ENCODE measurements around the gene ARSB.

ARSB gene

DNA sequence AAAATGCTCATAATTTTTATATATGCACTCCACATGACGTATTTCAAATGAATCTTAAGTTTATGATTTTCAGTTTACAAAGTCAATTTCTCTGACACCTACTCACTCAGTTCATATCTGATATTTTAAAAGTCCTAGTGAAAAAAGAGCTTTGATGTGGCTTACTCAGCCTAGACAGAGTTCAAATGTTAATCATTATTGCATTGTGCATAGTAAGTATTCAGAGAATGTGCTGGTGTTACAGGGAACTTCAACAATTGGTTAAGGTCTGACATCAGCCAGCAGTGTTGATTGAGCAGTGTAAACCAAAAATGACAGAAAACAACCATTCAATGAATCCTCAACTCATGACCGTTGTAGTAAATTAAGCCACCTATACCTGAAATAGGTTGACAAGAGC is 189.4 kb downstream of the ARSB start:
- Histone ChIP-seq H3K4me3 (ENCODE audit: low read depth, low read length) (no peak overlapping the region), H3K27ac (no peak overlapping the region), H3K36me3 (replicated peaks) (no peaks in the 10 kb centered on the region), H3K27me3 (replicated peaks) (no peaks in the 10 kb centered on the region)
- no peak for DNase-seq
- in situ Hi-C loops (cut with HindIII; ENCODE audit: low pct_ligation_motif_present, low sequenced_read_pairs), result no loop called here
- TF ChIP-seq, protein P1, sequence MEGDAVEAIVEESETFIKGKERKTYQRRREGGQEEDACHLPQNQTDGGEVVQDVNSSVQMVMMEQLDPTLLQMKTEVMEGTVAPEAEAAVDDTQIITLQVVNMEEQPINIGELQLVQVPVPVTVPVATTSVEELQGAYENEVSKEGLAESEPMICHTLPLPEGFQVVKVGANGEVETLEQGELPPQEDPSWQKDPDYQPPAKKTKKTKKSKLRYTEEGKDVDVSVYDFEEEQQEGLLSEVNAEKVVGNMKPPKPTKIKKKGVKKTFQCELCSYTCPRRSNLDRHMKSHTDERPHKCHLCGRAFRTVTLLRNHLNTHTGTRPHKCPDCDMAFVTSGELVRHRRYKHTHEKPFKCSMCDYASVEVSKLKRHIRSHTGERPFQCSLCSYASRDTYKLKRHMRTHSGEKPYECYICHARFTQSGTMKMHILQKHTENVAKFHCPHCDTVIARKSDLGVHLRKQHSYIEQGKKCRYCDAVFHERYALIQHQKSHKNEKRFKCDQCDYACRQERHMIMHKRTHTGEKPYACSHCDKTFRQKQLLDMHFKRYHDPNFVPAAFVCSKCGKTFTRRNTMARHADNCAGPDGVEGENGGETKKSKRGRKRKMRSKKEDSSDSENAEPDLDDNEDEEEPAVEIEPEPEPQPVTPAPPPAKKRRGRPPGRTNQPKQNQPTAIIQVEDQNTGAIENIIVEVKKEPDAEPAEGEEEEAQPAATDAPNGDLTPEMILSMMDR (IDR thresholded peaks at IDR 0.05; ENCODE audit: low read depth, low read length, missing control alignments), result no peak

DNA sequence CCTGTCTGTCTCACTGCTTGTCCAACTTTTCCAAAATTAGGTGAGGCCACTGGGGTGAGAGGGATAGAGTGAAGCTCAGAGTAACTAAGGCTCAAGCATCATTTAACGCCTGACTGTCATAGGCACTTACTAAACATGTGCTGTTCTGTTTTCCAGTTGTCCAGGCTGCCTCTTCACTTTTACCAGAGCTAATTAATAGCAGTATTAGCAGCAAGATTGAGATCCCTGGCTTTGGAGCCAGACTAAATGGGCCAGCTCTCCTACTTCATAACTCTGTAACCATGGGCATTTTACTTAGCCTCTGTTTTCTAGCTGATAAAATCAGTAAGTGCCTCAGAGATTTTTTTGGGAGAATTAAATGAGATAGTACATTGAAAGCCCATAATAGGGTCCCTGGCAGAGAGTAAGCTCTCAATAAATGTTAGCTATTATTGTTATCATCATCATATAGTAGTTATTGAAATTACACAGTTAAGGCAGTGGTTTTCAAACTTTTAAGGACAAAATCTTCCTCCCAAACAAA is 190.4 kb downstream of the ARSB start:
- Histone ChIP-seq H3K4me3 (ENCODE audit: low read depth, low read length) (no peak overlapping the region), H3K27ac (no peak overlapping the region), H3K27me3 (replicated peaks) (no peaks in the 10 kb centered on the region), H3K36me3 (replicated peaks) (no peaks in the 10 kb centered on the region)
- TF ChIP-seq, protein P1 (IDR thresholded peaks at IDR 0.05; ENCODE audit: low read depth, low read length, missing control alignments), result no peak
- DNase-seq, result no peak
- in situ Hi-C loops (cut with HindIII; ENCODE audit: low pct_ligation_motif_present, low sequenced_read_pairs), result no loop called here

DNA sequence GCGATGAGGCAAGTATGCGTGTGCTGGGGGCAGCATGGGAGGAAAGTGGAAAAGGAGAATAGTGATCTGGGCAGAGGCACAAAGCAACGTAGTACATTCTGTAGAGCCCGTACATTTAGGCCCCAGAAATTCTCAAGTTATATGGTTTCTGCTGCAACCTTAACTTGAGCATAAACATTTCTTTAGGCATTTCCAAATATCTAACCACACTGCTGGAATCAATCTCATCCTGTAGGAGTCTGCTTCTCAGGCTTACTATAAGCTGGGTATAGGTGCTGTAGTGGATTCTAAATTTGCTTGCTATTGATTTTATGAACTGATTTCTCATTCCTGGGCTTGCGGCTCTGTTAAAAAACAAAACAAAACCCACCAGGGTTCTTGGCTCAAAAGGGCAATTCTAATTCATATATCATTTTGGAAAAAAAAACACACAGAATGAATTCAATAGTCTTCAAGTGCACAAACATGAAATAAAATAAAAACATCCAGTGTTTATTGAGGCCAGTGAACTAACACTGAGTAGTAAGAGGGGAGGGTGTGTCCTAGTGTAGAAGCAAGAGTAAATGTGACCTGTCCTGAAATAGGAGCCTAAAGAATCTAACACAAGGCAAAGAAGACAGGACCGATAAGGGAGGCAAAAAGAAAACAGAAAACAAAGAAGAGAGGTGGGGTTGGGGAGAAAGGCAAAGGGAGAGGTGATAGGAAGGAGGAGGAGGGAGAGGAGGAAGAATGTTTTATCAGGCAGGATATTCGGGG is 191.0 kb downstream of the ARSB start:
- Histone ChIP-seq H3K27ac (no peak overlapping the region), H3K27me3 (replicated peaks) (no peaks in the 10 kb centered on the region), H3K36me3 (replicated peaks) (no peaks in the 10 kb centered on the region), H3K4me3 (ENCODE audit: low read depth, low read length) (no peak overlapping the region)
- no peak for DNase-seq
- in situ Hi-C loops (cut with HindIII; ENCODE audit: low pct_ligation_motif_present, low sequenced_read_pairs), result no loop called here
- TF ChIP-seq, protein P1 (IDR thresholded peaks at IDR 0.05; ENCODE audit: low read depth, low read length, missing control alignments), result no peak

DNA sequence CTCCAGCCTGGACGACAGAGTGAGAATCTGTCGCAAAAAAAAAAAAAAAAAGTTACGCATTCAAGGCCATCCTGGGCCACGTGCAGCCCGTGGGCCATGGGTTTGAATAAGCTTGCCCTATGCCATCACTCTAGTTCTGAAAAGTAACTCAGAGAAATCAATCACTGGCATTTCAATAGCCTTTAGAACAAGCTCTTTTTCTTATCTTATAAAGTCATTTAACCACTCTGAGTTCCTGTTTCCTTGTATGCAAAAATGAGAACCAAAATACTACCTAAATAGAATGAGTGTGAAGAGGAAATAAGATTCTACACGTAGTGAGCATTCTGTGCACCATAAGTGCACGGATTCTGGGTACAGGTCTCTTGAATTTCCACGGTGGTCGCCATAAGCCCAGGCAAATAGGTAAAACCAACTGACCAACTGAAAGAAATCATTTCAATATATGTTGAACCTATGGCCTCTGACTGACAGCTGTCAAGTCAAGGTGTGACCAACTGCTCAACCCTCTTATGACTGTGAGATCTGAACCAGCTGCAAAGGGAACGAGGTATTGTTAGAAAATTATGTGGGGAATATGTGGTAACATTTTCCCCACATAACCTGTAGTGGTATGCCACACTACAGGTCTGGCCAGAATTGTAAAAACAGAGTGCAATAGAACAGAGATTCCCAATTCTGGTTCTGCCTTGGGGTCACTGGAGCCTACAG is 192.6 kb downstream of the ARSB start:
- Histone ChIP-seq H3K27ac (no peak overlapping the region), H3K4me3 (ENCODE audit: low read depth, low read length) (no peak overlapping the region), H3K36me3 (replicated peaks) (no peaks in the 10 kb centered on the region), H3K27me3 (replicated peaks) (no peaks in the 10 kb centered on the region)
- in situ Hi-C loops (cut with HindIII; ENCODE audit: low pct_ligation_motif_present, low sequenced_read_pairs), result no loop called here
- DNase-seq, result no peak
- TF ChIP-seq, protein P1 (IDR thresholded peaks at IDR 0.05; ENCODE audit: low read depth, low read length, missing control alignments), result no peak

DNA sequence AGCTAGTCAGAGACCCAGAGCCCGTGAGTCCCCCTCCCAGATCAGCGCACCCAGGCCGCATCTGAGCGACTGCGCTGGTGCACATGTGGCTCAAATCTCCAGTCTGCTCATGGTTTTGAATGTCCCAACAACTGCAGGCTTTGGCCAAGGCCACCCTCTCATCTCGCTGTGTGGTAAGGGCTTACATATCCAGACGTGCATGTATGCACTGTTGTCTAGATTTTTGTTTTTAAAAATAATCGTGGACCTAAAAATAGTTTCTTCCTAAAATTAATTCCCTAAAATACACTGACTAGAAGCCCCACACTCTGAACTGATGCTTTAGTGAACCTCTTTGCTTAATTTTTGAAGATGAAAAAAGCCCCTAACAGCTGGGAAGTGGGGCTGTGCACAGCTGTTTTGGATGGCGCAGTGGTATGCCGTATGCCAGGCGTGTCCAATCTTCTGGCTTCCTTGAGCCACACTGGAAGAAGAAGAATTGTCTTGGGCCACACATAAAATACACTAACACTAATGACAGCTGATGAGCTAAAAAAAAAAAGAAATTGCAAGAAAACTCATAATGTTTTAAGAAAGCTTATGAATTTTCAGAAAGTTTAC is 193.5 kb downstream of the ARSB start:
- in situ Hi-C loops (cut with HindIII; ENCODE audit: low pct_ligation_motif_present, low sequenced_read_pairs), result no loop called here
- no peaks in the 10 kb centered on the region for H3K36me3 ChIP-seq (replicated peaks)
- H3K27ac ChIP-seq, result no peak overlapping the region
- H3K27me3 ChIP-seq (replicated peaks), result no peaks in the 10 kb centered on the region
- H3K4me3 ChIP-seq (ENCODE audit: low read depth, low read length), result no peak overlapping the region
- TF ChIP-seq, protein P1 (IDR thresholded peaks at IDR 0.05; ENCODE audit: low read depth, low read length, missing control alignments), result no peak
- DNase-seq, result no peak

Data from brain microvascular endothelial cell (primary cell).